Measurements from ENCODE around the gene PTPN11. TPM values are rescaled to one million over a fixed set of nuclear protein-coding genes. Genes with fewer than 3 reads are reported as not detected.

PTPN11 gene
- polyA plus RNA-seq, 1 donor from 2014 or later: 92.5 TPM

- Histone ChIP-seq H3K4me2 (ENCODE audit: low read length) (no peak overlapping the region), H3K79me2 (replicated peaks; ENCODE audit: insufficient read depth, low read length) (no peaks in the 10 kb centered on the region), H3F3A (ENCODE audit: insufficient read depth, low read length, poor library complexity, severe bottlenecking) (no peaks in the 10 kb centered on the region), H3K27me3 (ENCODE audit: insufficient read depth, low read depth, low read length) (no peaks in the 10 kb centered on the region), H4K20me1 (ENCODE audit: insufficient read depth) (no peaks in the 10 kb centered on the region), H3K9ac (ENCODE audit: low read length) (no peak overlapping the region), H2AFZ (ENCODE audit: low read depth, low read length) (no peak overlapping the region), H3K36me3 (ENCODE audit: insufficient read depth, low read length) (no peaks in the 10 kb centered on the region), H3K4me3 (ENCODE audit: low read length) (no peak overlapping the region), H3K9me3 (ENCODE audit: low read length) (no peaks in the 10 kb centered on the region), H3K9me2 (ENCODE audit: insufficient read depth, low read length) (no peaks in the 10 kb centered on the region), H3K27ac (ENCODE audit: low read length) (no peak overlapping the region)
- TF ChIP-seq POLR2AphosphoS5 (IDR thresholded peaks at IDR 0.05): no peak
- TF ChIP-seq MXI1 (conservative IDR thresholded peaks at IDR 0.05; ENCODE audit: poor library complexity, severe bottlenecking): no peak
- no peak for TF ChIP-seq TAF1 (IDR thresholded peaks at IDR 0.05; ENCODE audit: low read depth)
- no peak for TF ChIP-seq EZH2 (IDR thresholded peaks at IDR 0.05; ENCODE audit: borderline replicate concordance, insufficient read depth, low read length, poor library complexity, severe bottlenecking)
Observed at GRCh38 chr12:112528521-112528920, 109.8 kb downstream of the PTPN11 start.

GRCh38 chr12:112530941-112531340, 112.2 kb downstream of the PTPN11 start:
- Histone ChIP-seq H3F3A (ENCODE audit: insufficient read depth, low read length, poor library complexity, severe bottlenecking) (no peaks in the 10 kb centered on the region), H3K27ac (ENCODE audit: low read length) (no peak overlapping the region), H4K20me1 (ENCODE audit: insufficient read depth) (no peaks in the 10 kb centered on the region), H2AFZ (ENCODE audit: low read depth, low read length) (no peak overlapping the region), H3K9ac (ENCODE audit: low read length) (no peak overlapping the region), H3K79me2 (replicated peaks; ENCODE audit: insufficient read depth, low read length) (no peaks in the 10 kb centered on the region), H3K4me3 (ENCODE audit: low read length) (no peak overlapping the region), H3K27me3 (ENCODE audit: insufficient read depth, low read depth, low read length) (no peaks in the 10 kb centered on the region), H3K4me2 (ENCODE audit: low read length) (no peak overlapping the region), H3K9me3 (ENCODE audit: low read length) (no peaks in the 10 kb centered on the region), H3K9me2 (ENCODE audit: insufficient read depth, low read length) (no peaks in the 10 kb centered on the region), H3K36me3 (ENCODE audit: insufficient read depth, low read length) (no peaks in the 10 kb centered on the region)
- TF ChIP-seq RAD21 (conservative IDR thresholded peaks at IDR 0.05): no peak
- no peak for TF ChIP-seq EZH2 (IDR thresholded peaks at IDR 0.05; ENCODE audit: borderline replicate concordance, insufficient read depth, low read length, poor library complexity, severe bottlenecking)
- no peak for TF ChIP-seq SMC3 (conservative IDR thresholded peaks at IDR 0.05; ENCODE audit: poor library complexity)
- no peak for TF ChIP-seq POLR2AphosphoS5 (IDR thresholded peaks at IDR 0.05)
- TF ChIP-seq EP300 (conservative IDR thresholded peaks at IDR 0.05; ENCODE audit: poor library complexity, severe bottlenecking): no peak
- TF ChIP-seq REST (IDR thresholded peaks at IDR 0.05; ENCODE audit: borderline replicate concordance): no peak
- TF ChIP-seq MXI1 (conservative IDR thresholded peaks at IDR 0.05; ENCODE audit: poor library complexity, severe bottlenecking): no peak
- TF ChIP-seq TAF1 (IDR thresholded peaks at IDR 0.05; ENCODE audit: low read depth): no peak
- no peak for TF ChIP-seq CTCF (IDR thresholded peaks at IDR 0.05; ENCODE audit: poor library complexity, severe bottlenecking)
